Fibroblast of skin of left biceps (primary cell): ENCODE measurements around the gene ZMYND8.

Source experiments
- DNase-seq, 2 experiments: peaks; one replicate each; pipeline ENCODE4 v3.0.0-alpha.2; 2013; ENCODE audit warnings: low read depth in 2 of 2

Gene ZMYND8

DNA sequence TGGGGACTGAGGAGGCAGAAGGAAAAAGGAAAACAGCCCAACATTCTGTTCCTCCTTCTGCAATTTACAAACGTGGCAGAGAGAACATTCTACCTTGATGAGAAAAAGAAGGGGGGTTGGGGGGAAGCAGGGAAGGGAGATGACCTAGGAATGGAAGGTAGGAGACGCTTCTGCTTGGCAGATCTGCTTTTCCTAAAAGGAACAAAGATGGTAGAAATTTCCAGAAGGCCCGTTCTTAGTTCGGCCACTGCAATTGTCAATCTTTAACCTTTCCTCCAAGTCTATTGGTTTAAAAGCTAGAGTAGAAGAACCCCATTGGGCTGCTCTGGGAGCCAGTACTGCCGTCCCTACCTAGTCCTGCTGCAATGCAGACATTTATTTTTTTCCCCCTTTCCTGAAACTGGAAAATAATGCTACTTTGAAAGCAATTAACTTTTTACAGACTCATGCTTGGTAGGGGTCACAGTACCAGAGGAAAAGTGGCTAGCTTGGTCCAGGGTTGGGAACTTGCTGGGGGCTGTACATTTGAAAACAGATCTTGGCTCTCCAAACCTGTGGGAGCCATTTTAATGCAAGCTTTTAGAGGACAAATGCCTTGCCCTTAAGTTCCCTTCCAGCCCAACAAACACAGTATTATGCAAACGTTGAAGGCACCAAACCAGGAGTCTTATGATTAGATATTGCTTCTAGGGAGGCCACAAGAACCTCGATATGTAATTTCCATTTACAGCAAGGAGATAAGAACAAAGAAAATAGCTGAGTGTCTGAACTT, 2.6 kb downstream of the ZMYND8 start:
- no peak for DNase-seq

DNA sequence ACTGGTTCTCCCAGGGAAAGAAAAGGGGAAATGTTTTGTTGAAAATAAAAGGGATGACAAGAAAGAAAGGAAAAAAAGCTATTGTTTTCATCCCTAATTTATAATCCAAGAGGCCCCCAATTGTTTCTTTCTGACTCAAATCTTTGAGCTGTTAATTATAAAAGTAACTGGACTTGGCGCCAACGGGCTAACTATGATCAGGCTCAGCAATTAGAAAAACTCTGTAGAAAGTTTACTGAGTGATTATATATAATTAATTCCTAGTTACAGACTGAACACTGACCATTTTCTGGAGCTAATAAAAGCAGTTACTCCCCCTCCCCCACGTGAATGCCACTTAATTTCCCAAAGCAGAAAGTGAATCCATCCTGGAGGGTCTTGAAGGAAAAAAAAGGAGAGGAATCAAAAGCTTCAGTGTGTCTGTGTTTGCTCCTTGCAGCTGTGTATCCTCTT, 3.2 kb downstream of the ZMYND8 start:
- no peak for DNase-seq

DNA sequence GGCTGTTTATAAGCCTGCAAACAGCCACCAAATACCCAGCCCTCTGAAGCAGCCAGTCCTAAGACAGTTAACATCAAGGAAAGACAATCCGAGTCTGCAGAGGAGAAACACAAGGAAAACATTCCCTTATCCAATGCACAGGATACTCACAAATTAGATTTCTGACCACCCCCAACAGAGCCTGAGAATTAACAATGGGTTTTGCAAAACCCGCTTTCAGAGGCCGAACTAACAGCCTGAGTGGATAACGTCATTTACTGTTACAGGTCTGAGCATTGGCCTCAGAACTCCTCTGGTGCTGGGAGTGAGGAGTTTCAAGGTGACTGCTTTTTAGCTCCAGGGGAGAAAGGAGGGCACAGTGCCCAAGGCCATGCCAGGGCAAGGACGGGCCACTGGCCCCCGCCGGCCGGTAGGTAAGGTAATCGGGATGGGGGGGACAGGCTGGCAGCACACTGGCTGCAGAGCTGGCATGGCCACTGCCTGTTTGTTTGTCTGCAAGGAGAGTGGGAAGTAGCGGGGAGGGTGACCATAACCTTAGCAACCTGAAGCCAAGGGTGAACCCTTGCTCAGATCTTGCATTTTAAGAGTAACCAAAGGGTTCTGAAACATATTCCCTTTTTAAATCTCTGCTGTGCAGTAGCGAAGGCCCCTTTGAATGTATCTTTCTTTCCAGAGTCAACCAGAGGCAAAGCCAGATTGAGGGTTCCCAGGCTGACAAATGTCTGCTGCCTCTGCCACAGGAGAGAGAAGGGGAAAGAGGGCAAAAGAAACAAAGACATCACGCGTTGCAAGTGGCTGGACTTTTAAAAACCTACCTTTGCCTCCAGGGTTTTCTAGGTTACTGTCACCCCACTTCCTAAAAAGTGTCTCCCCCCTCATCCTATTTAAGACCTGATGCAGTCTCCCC, 3.9 kb downstream of the ZMYND8 start:
- DNase-seq = no peak

DNA sequence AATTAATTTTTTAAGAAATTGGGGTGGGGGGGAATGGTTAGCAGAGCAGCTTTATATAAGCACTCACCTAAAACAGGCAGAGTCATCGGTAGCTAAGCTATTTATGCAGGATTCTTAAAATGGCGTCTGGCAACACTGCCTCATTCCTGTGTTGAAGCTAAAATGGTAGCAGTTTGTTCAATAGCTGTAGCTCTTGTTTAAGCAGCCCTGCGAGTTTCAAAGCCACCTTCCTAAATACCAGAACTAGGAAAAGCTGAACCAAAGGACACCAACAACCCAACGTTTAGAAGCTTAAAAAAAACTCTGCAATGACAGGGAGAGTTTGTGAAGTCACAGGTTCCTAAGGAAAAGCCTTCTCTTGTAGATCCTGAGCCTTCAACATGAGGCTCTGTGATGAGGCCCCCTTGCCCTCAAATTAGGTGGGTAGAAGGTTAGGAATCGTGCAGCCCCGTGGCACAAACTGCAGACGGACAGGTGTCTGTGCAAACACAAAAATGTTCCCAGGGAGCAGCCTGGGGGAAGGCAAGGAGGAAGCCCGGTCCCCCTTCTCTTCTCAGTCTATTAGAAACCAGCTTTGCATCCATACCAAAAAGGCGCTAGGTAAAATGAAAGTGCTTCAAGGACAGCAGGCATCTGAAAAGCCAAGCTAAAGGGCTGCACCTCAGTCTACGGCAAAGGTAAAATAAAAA, 4.7 kb downstream of the ZMYND8 start:
- no peak for DNase-seq

DNA sequence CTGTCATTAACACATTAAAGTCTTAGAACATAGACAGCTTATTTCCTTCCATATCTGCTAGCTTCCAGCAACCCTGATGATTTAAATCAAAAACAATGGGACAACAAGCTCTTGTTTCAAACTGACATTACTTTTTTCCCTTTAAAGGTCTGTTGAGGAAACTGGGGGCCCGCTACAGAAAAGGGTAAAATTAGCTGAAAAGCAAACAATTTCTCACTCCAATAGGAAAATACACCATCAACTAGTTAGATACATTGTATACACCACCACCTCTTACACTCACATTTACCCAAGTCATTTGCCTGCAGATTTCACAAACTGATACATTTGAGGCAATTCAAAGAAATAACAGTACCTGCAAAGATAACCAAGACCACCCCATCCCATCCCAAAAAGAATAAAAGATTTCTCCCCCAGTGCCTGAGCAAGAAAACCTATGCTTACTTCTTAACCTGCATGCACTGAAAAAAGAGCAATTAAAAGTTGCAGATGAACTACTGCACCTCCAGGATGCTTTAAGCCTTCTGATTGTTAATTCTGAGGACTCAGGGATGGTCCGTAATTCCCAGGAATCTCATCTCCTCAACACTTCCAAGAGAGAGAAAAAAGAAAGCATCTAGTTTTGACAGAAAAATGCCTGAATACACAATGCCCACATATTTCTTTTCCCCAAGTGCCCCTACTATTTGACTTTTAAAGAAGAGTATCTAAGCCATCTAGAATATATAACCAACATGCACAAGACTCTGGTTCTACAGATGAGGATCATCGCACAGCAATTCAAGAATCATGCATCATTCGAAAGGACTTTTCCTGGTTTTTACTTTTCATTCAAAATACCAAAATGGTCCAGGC, 5.6 kb downstream of the ZMYND8 start:
- DNase-seq = no peak

DNA sequence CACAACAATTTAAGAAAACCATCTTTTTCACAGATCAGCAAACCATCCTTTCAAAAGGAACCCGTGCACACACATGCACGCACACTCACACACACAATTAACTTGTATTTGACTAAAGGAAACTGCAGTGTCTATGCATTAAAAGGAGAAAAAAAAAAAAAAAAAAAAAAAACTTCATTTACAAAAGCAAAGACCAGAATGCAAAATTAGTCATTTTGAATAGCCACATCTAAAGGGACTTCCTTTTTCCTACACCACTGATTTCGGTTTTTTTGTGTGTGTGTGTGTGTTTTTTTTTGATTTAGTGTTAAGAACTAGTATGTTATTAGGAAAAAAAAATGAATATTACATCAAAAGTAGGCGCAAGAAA, 6.3 kb downstream of the ZMYND8 start:
- no peak for DNase-seq

DNA sequence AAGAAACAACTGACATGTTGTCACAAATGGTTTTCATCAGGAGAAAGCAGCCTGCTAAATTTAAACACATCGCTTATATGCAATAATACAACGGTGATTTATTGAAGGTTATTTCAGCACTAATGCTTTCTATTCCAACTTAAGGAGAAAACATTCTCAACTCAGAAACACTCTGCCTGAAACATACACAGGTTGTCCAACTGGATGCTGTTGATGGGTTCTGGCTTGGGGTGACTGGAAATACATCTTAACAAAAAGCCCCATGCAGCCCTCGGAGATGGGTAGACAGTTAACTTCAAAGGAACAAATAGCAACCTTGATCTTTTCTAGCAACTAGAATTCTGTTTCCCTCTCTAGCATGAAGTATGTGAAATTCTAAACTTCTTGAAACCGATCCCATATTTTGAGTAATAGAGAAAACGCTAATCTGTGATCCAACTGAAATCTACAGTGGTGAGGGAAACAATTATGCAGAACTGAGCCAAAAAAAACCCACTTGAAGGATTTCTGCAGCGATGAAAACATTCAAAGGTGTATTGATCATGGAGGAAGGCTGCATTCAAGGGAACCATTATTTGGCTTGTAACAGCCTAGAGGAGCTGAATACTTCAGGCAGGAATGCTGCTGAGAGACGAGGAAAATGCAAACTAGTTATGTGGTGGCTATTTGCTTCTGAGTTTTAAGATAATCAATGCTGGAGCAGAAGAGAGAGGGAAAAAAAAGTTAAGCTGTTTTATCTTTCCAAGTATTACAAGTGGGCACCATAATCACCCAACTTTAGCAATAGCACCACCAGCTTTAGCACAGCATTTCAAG, 6.9 kb downstream of the ZMYND8 start:
- no peak for DNase-seq

DNA sequence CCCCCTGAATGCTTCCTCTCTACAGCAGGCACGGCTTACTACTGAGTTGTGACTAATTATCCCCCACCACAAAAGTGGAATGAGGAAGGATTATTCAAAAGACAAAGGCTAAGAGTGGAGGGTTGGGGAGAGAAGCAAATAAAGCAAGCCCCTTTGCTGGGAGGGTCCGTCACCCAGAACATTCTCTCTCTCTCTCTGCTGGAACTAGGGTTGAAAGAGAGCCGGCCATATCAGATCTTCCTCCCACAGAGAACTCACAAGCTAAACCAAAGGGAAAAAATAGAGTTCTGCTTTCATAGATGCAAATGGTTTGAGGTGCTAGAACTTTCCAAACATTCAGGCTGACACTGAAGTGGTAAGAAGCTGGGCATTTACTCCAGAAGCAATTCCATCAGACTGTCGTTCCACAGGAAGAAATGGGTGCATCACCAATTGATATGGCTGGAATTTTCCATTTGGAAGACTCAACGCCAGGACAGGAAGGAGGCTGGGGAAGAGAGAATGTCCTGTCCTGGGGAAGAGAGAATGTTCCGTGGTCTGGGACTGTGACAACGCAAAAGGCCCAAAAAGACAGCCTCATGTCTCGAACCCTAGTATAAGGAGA, 7.9 kb downstream of the ZMYND8 start:
- no peak for DNase-seq

DNA sequence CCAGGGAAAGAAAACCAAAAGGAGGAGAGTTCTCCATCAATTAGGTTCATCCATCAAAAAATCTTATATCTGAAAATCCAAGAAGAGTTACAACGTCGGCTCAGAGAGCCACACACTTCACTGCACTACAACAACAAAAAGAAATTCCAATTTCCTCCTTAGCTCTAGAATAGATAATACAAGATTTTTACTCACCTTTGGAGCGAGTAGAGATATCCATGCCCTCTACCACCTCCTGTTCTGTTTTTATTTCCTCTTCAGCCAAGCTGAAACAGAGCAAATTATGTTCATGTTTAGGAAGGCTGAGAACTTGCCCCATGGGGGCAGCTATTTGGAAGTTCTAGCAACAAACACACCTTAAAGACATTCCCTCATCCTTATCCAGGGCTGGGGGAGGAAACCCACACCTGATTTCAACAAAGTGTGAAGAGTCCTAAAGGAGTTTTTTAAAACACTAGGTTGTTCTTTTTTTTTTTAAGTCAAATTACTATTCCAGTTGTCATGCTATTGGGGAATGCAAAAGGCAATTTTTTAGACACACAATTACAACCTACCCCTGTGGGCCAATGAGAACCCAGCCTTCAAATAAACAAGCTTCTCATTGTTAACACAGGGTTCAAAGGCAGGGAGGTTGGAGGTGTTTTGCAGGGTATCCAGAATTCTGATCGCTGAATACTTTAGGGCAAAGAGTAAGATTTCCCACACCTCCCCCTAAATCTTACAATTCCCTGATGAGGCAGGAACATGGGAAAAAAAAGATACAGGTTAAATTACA, 8.7 kb downstream of the ZMYND8 start:
- no peak for DNase-seq

DNA sequence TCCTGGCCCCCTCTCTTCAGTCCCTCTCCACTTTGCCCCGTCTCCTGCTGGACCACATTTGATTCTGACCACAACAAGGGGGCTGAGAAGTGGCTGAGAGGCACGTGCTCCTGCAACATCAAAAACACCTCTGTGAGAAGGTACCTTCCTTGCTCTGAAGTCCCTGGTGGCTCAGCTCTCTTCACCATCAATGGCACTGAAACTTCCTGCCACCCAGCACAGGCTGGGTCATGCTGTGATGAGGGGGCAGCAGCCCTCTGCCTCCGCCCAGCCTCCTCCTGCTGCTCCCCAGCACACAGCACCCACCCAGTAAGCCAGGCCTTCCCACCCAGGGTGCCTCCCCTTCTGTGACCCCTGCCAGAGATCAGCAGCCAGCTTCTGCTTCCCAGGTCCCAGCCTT, 10.3 kb downstream of the ZMYND8 start:
- no peak for DNase-seq

DNA sequence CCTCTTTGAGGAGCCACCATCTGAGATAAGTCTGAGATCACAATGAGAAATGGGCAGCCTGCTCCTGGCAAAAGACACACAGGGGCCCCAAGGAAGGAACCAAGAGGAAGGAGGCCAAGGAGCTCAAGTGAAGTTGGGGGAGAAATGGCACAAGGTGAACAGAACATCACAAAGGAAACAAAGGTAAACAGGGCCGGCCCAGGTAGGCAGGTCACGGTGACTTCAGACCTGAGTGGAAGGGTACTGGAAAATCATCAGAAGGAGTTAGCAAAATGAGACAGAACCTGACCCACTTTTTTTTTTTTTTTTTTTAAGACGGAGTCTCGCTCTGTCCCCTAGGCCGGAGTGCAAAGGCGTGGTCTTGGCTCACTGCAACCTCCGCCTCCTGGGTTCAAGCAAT, 11.3 kb downstream of the ZMYND8 start:
- no peak for DNase-seq

DNA sequence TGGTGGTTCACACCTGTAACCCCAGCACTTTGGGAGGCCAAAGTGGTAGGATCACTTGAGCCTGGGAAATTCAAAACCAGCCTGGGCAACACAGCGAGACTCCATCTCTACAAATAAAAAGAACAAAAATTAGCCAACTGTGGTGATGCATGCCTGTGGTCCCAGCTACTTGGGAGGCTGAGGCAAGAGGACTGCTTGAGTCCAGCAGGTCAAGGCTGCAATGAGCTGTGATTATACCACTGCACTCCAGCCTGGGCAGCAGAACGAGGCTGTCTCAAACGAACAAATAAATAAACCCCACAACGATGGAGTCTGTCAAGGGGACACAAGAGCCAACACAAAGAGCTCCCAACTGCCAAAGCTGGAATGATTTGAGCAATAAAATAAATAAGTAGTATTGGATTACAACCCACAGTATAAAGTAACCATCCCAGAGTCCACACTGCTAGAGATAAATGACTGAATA, 13.5 kb downstream of the ZMYND8 start:
- no peak for DNase-seq

DNA sequence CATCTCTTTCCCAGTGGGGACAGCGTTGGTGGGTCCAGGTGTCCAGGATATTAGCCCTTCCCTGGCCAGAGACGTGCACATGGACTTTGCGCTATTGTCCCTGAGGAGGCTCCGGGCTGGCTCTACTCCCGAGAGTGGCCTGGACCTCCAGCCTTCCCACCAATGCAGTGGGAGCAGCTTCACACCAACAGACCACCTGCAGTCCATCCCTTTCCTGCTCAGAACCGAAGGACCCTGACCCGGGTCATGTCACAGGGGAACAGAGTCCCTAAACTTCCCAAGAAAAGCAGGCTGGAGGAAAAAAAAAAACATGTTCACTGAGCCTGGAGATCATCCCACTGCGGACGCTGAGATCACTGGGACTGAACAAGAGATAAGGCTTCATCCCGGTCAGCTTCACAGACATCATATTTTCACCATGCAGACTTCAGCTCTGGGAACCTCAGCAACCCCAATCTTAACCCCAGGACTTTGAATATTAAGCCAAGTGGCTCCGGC, 18.3 kb downstream of the ZMYND8 start:
- no peak for DNase-seq

DNA sequence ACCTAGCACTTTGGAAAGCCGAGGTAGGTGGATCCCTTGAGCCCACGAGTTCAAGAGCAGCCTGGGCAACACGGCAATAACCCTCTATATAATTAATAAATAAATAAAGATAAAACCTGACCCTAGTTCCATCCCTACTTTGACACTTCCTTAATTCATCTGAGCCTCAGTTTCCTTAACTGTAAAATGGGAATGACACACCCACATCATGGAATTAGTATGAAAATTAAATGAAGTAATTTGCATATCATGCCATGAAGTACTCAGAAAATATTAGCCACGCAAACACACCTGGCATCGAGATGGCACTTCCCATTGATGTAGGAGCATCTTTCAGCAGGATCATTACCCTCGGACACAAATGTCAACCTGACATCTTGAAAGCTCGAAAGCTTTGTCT, 19.1 kb downstream of the ZMYND8 start:
- no peak for DNase-seq

DNA sequence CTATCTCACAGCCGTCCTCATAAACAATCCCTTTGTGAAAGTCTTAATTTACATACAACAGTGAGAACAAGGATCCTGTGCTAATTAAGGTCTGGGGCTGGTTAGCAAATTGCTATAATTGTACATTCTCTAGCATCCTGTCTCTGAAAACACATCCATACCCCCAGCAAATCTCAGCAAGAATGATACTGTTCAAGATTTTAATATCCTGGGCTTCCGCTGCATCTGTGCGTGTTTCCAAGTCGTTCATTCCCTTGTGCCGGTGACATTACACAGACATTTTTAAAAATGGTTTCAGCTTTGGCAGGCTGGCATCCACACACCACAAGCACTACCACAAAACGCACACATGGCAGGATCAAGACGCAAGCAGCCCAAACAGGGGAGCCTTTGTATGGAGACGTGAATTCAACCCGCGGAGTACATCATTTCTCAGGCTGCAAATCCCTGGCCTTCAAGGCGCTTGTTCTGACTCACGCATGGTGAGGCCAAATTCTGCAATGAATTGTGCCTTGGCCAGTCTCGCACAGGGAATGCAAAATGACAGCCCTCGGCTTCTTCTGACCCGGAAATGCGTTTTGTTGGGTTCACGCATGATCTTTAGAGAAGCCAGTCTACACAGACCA, 20.3 kb downstream of the ZMYND8 start:
- no peak for DNase-seq

DNA sequence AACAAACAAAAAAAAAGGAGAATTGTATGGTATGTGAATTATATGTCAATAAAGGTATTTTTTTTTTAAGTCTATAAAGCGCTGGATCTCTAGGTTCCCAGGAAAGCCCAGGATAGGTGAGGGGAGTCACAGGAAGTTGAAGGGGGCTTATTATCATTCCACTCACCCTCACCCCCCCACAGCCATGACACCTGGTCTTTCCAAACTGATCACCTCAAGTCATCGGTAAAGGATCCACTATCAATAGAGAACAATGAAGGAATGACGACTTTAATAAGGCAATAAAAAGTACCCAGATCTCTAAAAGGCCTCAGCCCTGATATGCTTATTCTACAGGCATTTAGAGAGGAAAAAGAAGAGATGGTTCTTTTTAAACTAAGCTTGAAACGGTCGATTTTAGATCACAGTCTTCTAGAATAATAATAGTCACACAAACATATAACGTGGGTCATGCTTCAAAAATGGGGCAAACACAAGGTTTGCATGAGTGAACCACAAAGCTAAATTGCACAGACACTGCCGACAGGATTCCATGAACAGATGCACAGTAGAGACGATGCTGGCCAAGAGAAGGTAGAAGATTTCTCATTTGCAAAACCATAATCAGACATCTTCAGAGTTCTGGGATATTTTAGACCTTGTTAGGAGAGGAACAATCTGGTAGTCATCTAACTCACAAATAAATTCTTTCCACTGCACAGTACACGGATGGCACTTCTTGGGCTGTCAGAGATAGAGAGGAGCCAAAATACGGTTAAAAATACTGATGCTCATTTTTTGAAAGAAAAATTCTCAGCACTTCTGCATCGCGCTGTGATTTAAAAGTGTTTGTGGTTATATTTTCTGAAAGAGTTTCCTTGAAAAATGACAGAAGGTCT, 21.0 kb downstream of the ZMYND8 start:
- DNase-seq = no peak

DNA sequence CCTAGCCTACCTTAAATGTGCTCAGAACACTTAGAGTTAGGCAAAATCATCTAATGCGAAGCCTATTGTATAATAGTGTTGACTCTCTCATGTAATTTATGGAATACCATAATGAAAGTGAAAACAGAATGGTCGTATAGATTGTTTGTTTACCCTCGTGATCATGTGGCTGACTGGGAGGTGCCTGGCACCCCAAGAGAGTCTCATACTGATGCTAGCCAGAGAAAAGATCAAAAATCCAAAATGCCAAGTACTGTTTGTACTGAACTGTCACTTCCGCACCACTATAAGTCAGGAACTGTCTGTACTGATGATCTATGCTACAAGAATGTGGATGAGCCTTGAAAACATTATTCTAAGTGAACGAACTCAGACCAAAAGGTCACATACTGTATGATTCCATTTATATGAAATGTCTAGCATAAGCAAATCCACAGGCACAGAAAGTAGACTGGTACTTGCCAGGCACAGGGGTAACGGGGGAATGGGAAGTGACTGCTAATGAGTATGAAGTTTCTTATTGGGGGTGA, 22.4 kb downstream of the ZMYND8 start:
- DNase-seq = peak; percentile 77 to 81
